HL-60 (cell line): ENCODE results near the gene TAF11L7.
"Not testable (repeated sequence)": the region's sequence is repeated elsewhere in the genome, so short reads cannot be mapped to it uniquely, and the experiment has no call there.

Experiments
- DNase-seq, 2 experiments: peaks; one replicate each; pipeline ENCODE4 v3.0.0-alpha.2; 2010 to 2020; ENCODE audit warnings: low read depth in 1 of 2, low spot score in 1 of 2
- H3K27ac ChIP-seq: fragments of 250-450 bp; sonication (Bioruptor Pico); replicated peaks from 2 replicates; pipeline ENCODE4 v1.5.1; 2020; ENCODE audit warnings: mild to moderate bottlenecking, moderate library complexity
- H3K27me3 ChIP-seq: fragments of 250-450 bp; sonication (Bioruptor Pico); 2 replicates; pipeline ENCODE4 v1.5.1; 2021; ENCODE audit warnings: mild to moderate bottlenecking, moderate library complexity; ENCODE audit not compliant: insufficient read depth, poor library complexity, severe bottlenecking
- H3K4me3 ChIP-seq: replicated peaks from 2 replicates; pipeline ENCODE4 v1.5.1; 2011; ENCODE audit warnings: mild to moderate bottlenecking, control low read depth, low read length; ENCODE audit not compliant: insufficient read depth

The TAF11L7 gene

GRCh38 chr5:17594255-17594654, 8.7 kb upstream of the TAF11L7 start, which contains the start of gene TAF11L9:
Gene TAF11L9 (minus strand): TSS chr5:17594394.
- H3K27me3 ChIP-seq, H3K4me3 ChIP-seq, H3K27ac ChIP-seq, DNase-seq: not testable (repeated sequence)

- not testable (repeated sequence) for H3K27ac ChIP-seq, H3K27me3 ChIP-seq, H3K4me3 ChIP-seq, DNase-seq
Measured at GRCh38 chr5:17590860-17591259, 5.3 kb upstream of the TAF11L7 start, which contains the start of gene TAF11L8. Gene TAF11L8 (minus strand): TSS chr5:17590960.
